Measurements from ENCODE around the gene CREB5. TPM values are rescaled to one million over a fixed set of nuclear protein-coding genes. Genes with fewer than 3 reads are reported as not detected.

CREB5 gene
- total RNA-seq (10 to 100 TPM; 20.7 to 56.8 (median 28.8) TPM), polyA plus RNA-seq (1 to 10 TPM in 2 of 3 donors, under 1 TPM in 1; 0.88 to 4.1 (median 2.0) TPM)
- long read RNA-seq, donor 1, partial matches to known transcripts = 0 of 1 reads
- long read RNA-seq, donor 1, other reads (novel, unspliced or antisense) = 0 of 1 reads
- long read RNA-seq, donor 2 = 0 reads

- H3K4me3 ChIP-seq = peak within 1 kb of the TSS in 2 of 8 donors; percentile 55 to 68
- peaks cover 0 to 97% (median 60%) of the 10 kb centered on the region in 7 donors for H3K27me3 ChIP-seq (replicated peaks in 1 of 7)
Observed at GRCh38 chr7:28411876-28412662, at the start of gene CREB5. Gene CREB5 (plus strand): TSS chr7:28412518. CDS start chr7:28412915, 397 bp downstream.

GRCh38 chr7:28362812-28363211 lies 49.5 kb upstream of the CREB5 start:
- Histone ChIP-seq H3K27me3 (replicated peaks in 1 of 7) (no peaks in the 10 kb centered on the region), H3K27ac (no peak overlapping the region), H3K4me3 (no peak overlapping the region), H3K9me3 (peaks cover 0 to 10% (median 5%) of the 10 kb centered on the region in 8 donors), H3K36me3 (no peaks in the 10 kb centered on the region), H3K4me1 (peaks cover 0 to 8% (median 0%) of the 10 kb centered on the region in 6 donors)
- TF ChIP-seq POLR2AphosphoS5 (IDR thresholded peaks at IDR 0.05) (no peak), CTCF (IDR thresholded peaks at IDR 0.05 in 8 of 11, conservative IDR thresholded peaks at IDR 0.05 in 3 of 11) (no peak), POLR2A (IDR thresholded peaks at IDR 0.05) (no peak)
- no peak for DNase-seq
- intact Hi-C loops (cut with DNase I; ENCODE audit: low total_unique reads) = no loop called here

More at GRCh38 chr7:28411876-28412662, at the start of gene CREB5:
- H3K9me3 ChIP-seq = no peaks in the 10 kb centered on the region
- WGBS, 5 donors = 48 to 69% (median 52%) methylated on average over 8 of the region's 8 CpGs
- H3K4me1 ChIP-seq = peaks cover 19 to 35% (median 29%) of the 10 kb centered on the region in 6 donors
- intact Hi-C loops (cut with DNase I; ENCODE audit: low total_unique reads) = no loop called here
- no peak for DNase-seq
- TF ChIP-seq CTCF (IDR thresholded peaks at IDR 0.05 in 8 of 11, conservative IDR thresholded peaks at IDR 0.05 in 3 of 11) (no peak), POLR2A (IDR thresholded peaks at IDR 0.05) (no peak), POLR2AphosphoS5 (IDR thresholded peaks at IDR 0.05) (no peak)
- H3K36me3 ChIP-seq = no peaks in the 10 kb centered on the region
- H3K27ac ChIP-seq = no peak within 1 kb of the TSS

GRCh38 chr7:28364082-28364481 lies 48.2 kb upstream of the CREB5 start:
- intact Hi-C loops (cut with DNase I; ENCODE audit: low total_unique reads) = no loop called here
- no peaks in the 10 kb centered on the region for H3K36me3 ChIP-seq
- no peak for DNase-seq
- H3K27me3 ChIP-seq (replicated peaks in 1 of 7) = no peaks in the 10 kb centered on the region
- peaks cover 0 to 8% (median 0%) of the 10 kb centered on the region in 6 donors for H3K4me1 ChIP-seq
- H3K4me3 ChIP-seq = no peak overlapping the region
- 81 to 95% (median 88%) methylated on average over 3 of the region's 3 CpGs for WGBS, 5 donors
- no peak overlapping the region for H3K27ac ChIP-seq
- TF ChIP-seq CTCF (IDR thresholded peaks at IDR 0.05 in 8 of 11, conservative IDR thresholded peaks at IDR 0.05 in 3 of 11) (no peak), POLR2A (IDR thresholded peaks at IDR 0.05) (no peak), POLR2AphosphoS5 (IDR thresholded peaks at IDR 0.05) (no peak)
- H3K9me3 ChIP-seq = peaks cover 0 to 10% (median 5%) of the 10 kb centered on the region in 8 donors

- TF ChIP-seq CTCF (IDR thresholded peaks at IDR 0.05 in 8 of 11, conservative IDR thresholded peaks at IDR 0.05 in 3 of 11) (no peak), POLR2AphosphoS5 (IDR thresholded peaks at IDR 0.05) (no peak), POLR2A (IDR thresholded peaks at IDR 0.05) (no peak)
- Histone ChIP-seq H3K27me3 (replicated peaks in 1 of 7) (peaks cover 0 to 3% (median 0%) of the 10 kb centered on the region in 7 donors), H3K27ac (no peak overlapping the region), H3K4me3 (no peak overlapping the region), H3K4me1 (no peaks in the 10 kb centered on the region), H3K9me3 (peaks cover 0 to 3% (median under 1%) of the 10 kb centered on the region in 8 donors), H3K36me3 (no peaks in the 10 kb centered on the region)
- intact Hi-C loops (cut with DNase I; ENCODE audit: low total_unique reads) = no loop called here
- no peak for DNase-seq
- 66 to 81% (median 69%) methylated on average over 4 of the region's 4 CpGs for WGBS, 5 donors
Observed at GRCh38 chr7:28369523-28369922, 42.8 kb upstream of the CREB5 start.

All from spleen (tissue), 13 donors.